Smooth muscle cell (in vitro differentiated cells): Measurements from ENCODE around the gene HOPX. TPM values are rescaled to one million over a fixed set of nuclear protein-coding genes. Genes with fewer than 3 reads are reported as not detected.
"Not testable (repeated sequence)": the region's sequence is repeated elsewhere in the genome, so short reads cannot be mapped to it uniquely, and the experiment has no call there.

Experiments
- DNase-seq: peaks from one replicate; lab custom pipeline; 2025; ENCODE audit not compliant: unreplicated experiment; lab: John Stamatoyannopoulos, UW
- H2AFZ ChIP-seq: fragments of 200-600 bp; sonication (generic); 2 replicates; pipeline ENCODE4 v1.6.0; 2016; ENCODE audit warnings: antibody characterized with exemption, low read depth, mild to moderate bottlenecking
- H3F3A ChIP-seq: fragments of 200-600 bp; sonication (generic); 2 replicates; pipeline ENCODE4 v1.6.0; 2017; ENCODE audit warnings: antibody characterized with exemption, low read depth
- H3K27ac ChIP-seq: fragments of 200-600 bp; sonication (generic); 2 replicates; pipeline ENCODE4 v1.5.1; 2016; ENCODE audit warnings: low read depth, mild to moderate bottlenecking
- H3K27me3 ChIP-seq: fragments of 200-600 bp; sonication (generic); 2 replicates; pipeline ENCODE4 v1.6.1; 2016; ENCODE audit warnings: low read depth, mild to moderate bottlenecking
- H3K36me3 ChIP-seq: fragments of 200-600 bp; sonication (generic); 2 replicates; pipeline ENCODE4 v1.5.1; 2016; ENCODE audit warnings: low read depth
- H3K4me1 ChIP-seq: fragments of 200-600 bp; sonication (generic); 2 replicates; pipeline ENCODE4 v1.5.1; 2016; ENCODE audit warnings: low read depth
- H3K4me2 ChIP-seq: fragments of 200-600 bp; sonication (generic); 2 replicates; pipeline ENCODE4 v1.6.0; 2016; ENCODE audit warnings: mild to moderate bottlenecking
- H3K4me3 ChIP-seq: fragments of 200-600 bp; sonication (generic); 2 replicates; pipeline ENCODE4 v1.5.1; 2016; ENCODE audit warnings: mild to moderate bottlenecking
- H3K79me2 ChIP-seq: fragments of 200-600 bp; sonication (generic); 2 replicates; pipeline ENCODE4 v1.6.0; 2016; ENCODE audit warnings: low read depth, mild to moderate bottlenecking
- H3K9ac ChIP-seq: fragments of 200-600 bp; sonication (generic); 2 replicates; pipeline ENCODE4 v1.6.0; 2016; ENCODE audit warnings: low read depth
- H3K9me3 ChIP-seq: fragments of 200-600 bp; sonication (generic); replicated peaks from 2 replicates; pipeline ENCODE4 v1.5.1; 2016; ENCODE audit warnings: low read depth
- H4K20me1 ChIP-seq: fragments of 200-600 bp; sonication (generic); 2 replicates; pipeline ENCODE4 v1.6.0; 2016; ENCODE audit warnings: low read depth
- CTCF ChIP-seq: fragments of 200-600 bp; sonication (generic); IDR thresholded peaks from 2 replicates; pipeline ENCODE4 v1.5.1; 2017; ENCODE audit warnings: borderline replicate concordance, mild to moderate bottlenecking, antibody characterized with exemption; ENCODE audit not compliant: insufficient read depth, poor library complexity, severe bottlenecking
- WGBS: methylation state at CpG from one replicate; pipeline ENCODE4 v1.1.7; 2016; ENCODE audit warnings: low lambda C conversion rate; 5-methylcytosine and 5-hydroxymethylcytosine counted together
- polyA plus RNA-seq: library from polyadenylated mRNA; unstranded; fragments of >200 nt; fragmentation: Nextera tagmentation; extraction: Ambion mirVana; gene quantifications from 2 replicates; pipeline ENCODE4 v1.2.1, GENCODE V29; 2016
- total RNA-seq: library from RNA; depleted of rRNA; stranded (reverse); fragments of >200 nt; gene quantifications from 2 replicates; pipeline ENCODE4 v1.2.3, GENCODE V29; 2014

Gene HOPX
- total and polyA plus RNA-seq, 2 experiments from 2014 or later, result 86.9 to 111 TPM

- Histone ChIP-seq H3K79me2 (no peaks in the 10 kb centered on the region), H3F3A (no peaks in the 10 kb centered on the region), H3K27ac (peak overlapping the region; percentile 45), H3K4me2 (no peak overlapping the region), H4K20me1 (no peaks in the 10 kb centered on the region), H3K27me3 (no peaks in the 10 kb centered on the region), H3K36me3 (no peaks in the 10 kb centered on the region), H3K4me3 (no peak overlapping the region), H2AFZ (no peak overlapping the region), H3K9ac (no peak overlapping the region), H3K4me1 (peaks cover 4% of the 10 kb centered on the region), H3K9me3 (no peaks in the 10 kb centered on the region)
- DNase-seq, result no peak
- 44% methylated on average over 4 of the region's 4 CpGs for WGBS
- no peak for TF ChIP-seq CTCF
These were observed 17.2 kb upstream of the HOPX start for GRCh38 chr4:56698329-56698728.

GRCh38 chr4:56696056-56696455, 15.0 kb upstream of the HOPX start:
- H3K4me3 ChIP-seq, result no peak overlapping the region
- H3K27ac ChIP-seq, result no peak overlapping the region
- TF ChIP-seq CTCF, result no peak
- DNase-seq, result no peak
- H3K27me3 ChIP-seq, result no peaks in the 10 kb centered on the region
- WGBS, result 88% methylated on average over 5 of the region's 5 CpGs
- no peaks in the 10 kb centered on the region for H3K36me3 ChIP-seq
- H3K9me3 ChIP-seq, result no peaks in the 10 kb centered on the region
- no peak overlapping the region for H2AFZ ChIP-seq
- no peaks in the 10 kb centered on the region for H3K79me2 ChIP-seq
- H3K4me1 ChIP-seq, result peaks cover 5% of the 10 kb centered on the region
- H3F3A ChIP-seq, result no peaks in the 10 kb centered on the region
- no peak overlapping the region for H3K4me2 ChIP-seq
- no peak overlapping the region for H3K9ac ChIP-seq
- H4K20me1 ChIP-seq, result no peaks in the 10 kb centered on the region

- DNase-seq, H3K27ac ChIP-seq, H3K9me3 ChIP-seq, H3K4me3 ChIP-seq, H3K4me2 ChIP-seq, H3K79me2 ChIP-seq, H3K27me3 ChIP-seq, H3F3A ChIP-seq, H3K9ac ChIP-seq, H2AFZ ChIP-seq, H3K36me3 ChIP-seq, H4K20me1 ChIP-seq: not testable (repeated sequence)
- 86% methylated on average over 10 of the region's 35 CpGs for WGBS
- H3K4me1 ChIP-seq, result peaks cover 19% of the 10 kb centered on the region
These were observed 12.4 kb upstream of the HOPX start for GRCh38 chr4:56693476-56693875.

- H3K4me3 ChIP-seq, result no peak overlapping the region
- no peaks in the 10 kb centered on the region for H3K79me2 ChIP-seq
- DNase-seq, result no peak
- H3K9ac ChIP-seq, result no peak overlapping the region
- 58% methylated on average over 4 of the region's 4 CpGs for WGBS
- H2AFZ ChIP-seq, result no peak overlapping the region
- H3K36me3 ChIP-seq, result no peaks in the 10 kb centered on the region
- no peak overlapping the region for H3K27ac ChIP-seq
- TF ChIP-seq CTCF, result no peak
- H4K20me1 ChIP-seq, result no peaks in the 10 kb centered on the region
- H3F3A ChIP-seq, result no peaks in the 10 kb centered on the region
- H3K4me1 ChIP-seq, result peaks cover 19% of the 10 kb centered on the region
- no peaks in the 10 kb centered on the region for H3K27me3 ChIP-seq
- no peaks in the 10 kb centered on the region for H3K9me3 ChIP-seq
- no peak overlapping the region for H3K4me2 ChIP-seq
These were observed 11.5 kb upstream of the HOPX start for GRCh38 chr4:56692576-56692975.
